ENCODE measurements around the gene UNC5A.

Gene UNC5A

GRCh38 chr5:176810081-176810597 is at the start of gene UNC5A:
TSS of gene UNC5A (plus strand) at chr5:176810559. CDS start at chr5:176810751, 192 bp downstream.
- H3K4me3 ChIP-seq (ENCODE audit: low read depth in 1 of 2, low read length in 2 of 2), result no peak within 1 kb of the TSS
- H4K20me1 ChIP-seq (ENCODE audit: insufficient read depth, low read length), result no peaks in the 10 kb centered on the region; the same call in 1 of the 2 replicates
- TF ChIP-seq EZH2 (IDR thresholded peaks at IDR 0.05; ENCODE audit: borderline replicate concordance, low read depth, low read length, severe bottlenecking) (no peak), CTCF (IDR thresholded peaks at IDR 0.05; ENCODE audit: borderline replicate concordance, extremely low read depth, low read length, poor library complexity, severe bottlenecking) (no peak)
- no peak within 1 kb of the TSS for H3K9ac ChIP-seq (ENCODE audit: low read depth, low read length)
- no peaks in the 10 kb centered on the region for H3K79me2 ChIP-seq (ENCODE audit: insufficient read depth, low read length)
- no peaks in the 10 kb centered on the region for H3K36me3 ChIP-seq (ENCODE audit: insufficient read depth, low read length)
- H3K27ac ChIP-seq (ENCODE audit: low read length), result no peak within 1 kb of the TSS
- no peak within 1 kb of the TSS for H3K4me2 ChIP-seq (ENCODE audit: insufficient read depth, low read length)
- H2AFZ ChIP-seq (ENCODE audit: low read depth, low read length), result no peak within 1 kb of the TSS
- ATAC-seq (ENCODE audit: insufficient read depth, low read depth) (no peak), DNase-seq (no peak)
- H3K4me1 ChIP-seq (ENCODE audit: insufficient read depth, low read length), result no peaks in the 10 kb centered on the region
- no peaks in the 10 kb centered on the region for H3K27me3 ChIP-seq (ENCODE audit: insufficient read depth, low read length, poor library complexity)
- no peaks in the 10 kb centered on the region for H3K9me3 ChIP-seq (ENCODE audit: insufficient read depth, low read length, severe bottlenecking)

- no peak for DNase-seq
- Histone ChIP-seq H4K20me1 (ENCODE audit: insufficient read depth, low read length) (no peaks in the 10 kb centered on the region), H3K27ac (ENCODE audit: low read length) (no peak overlapping the region), H3K27me3 (ENCODE audit: insufficient read depth, low read length, poor library complexity) (no peaks in the 10 kb centered on the region), H3K4me2 (ENCODE audit: insufficient read depth, low read length) (no peak overlapping the region), H3K4me3 (ENCODE audit: low read depth in 1 of 2, low read length in 2 of 2) (no peak overlapping the region), H2AFZ (ENCODE audit: low read depth, low read length) (no peak overlapping the region), H3K9me3 (ENCODE audit: insufficient read depth, low read length, severe bottlenecking) (no peaks in the 10 kb centered on the region), H3K36me3 (ENCODE audit: insufficient read depth, low read length) (no peaks in the 10 kb centered on the region), H3K9ac (ENCODE audit: low read depth, low read length) (no peak overlapping the region), H3K79me2 (ENCODE audit: insufficient read depth, low read length) (no peaks in the 10 kb centered on the region), H3K4me1 (ENCODE audit: insufficient read depth, low read length) (no peaks in the 10 kb centered on the region)
- no peak for ATAC-seq (ENCODE audit: insufficient read depth, low read depth)
- TF ChIP-seq EZH2 (IDR thresholded peaks at IDR 0.05; ENCODE audit: borderline replicate concordance, low read depth, low read length, severe bottlenecking), result no peak
- no peak for TF ChIP-seq CTCF (IDR thresholded peaks at IDR 0.05; ENCODE audit: borderline replicate concordance, extremely low read depth, low read length, poor library complexity, severe bottlenecking)
These were observed 48.6 kb upstream of the UNC5A start for GRCh38 chr5:176761755-176762154.

- no peak for TF ChIP-seq CTCF (IDR thresholded peaks at IDR 0.05; ENCODE audit: borderline replicate concordance, extremely low read depth, low read length, poor library complexity, severe bottlenecking)
- no peak for TF ChIP-seq EZH2 (IDR thresholded peaks at IDR 0.05; ENCODE audit: borderline replicate concordance, low read depth, low read length, severe bottlenecking)
- H3K4me2 ChIP-seq (ENCODE audit: insufficient read depth, low read length), result no peak overlapping the region
- no peaks in the 10 kb centered on the region for H3K9me3 ChIP-seq (ENCODE audit: insufficient read depth, low read length, severe bottlenecking)
- H3K79me2 ChIP-seq (ENCODE audit: insufficient read depth, low read length), result no peaks in the 10 kb centered on the region
- no peak overlapping the region for H2AFZ ChIP-seq (ENCODE audit: low read depth, low read length)
- ATAC-seq (ENCODE audit: insufficient read depth, low read depth) (no peak), DNase-seq (no peak)
- H3K4me3 ChIP-seq (ENCODE audit: low read depth in 1 of 2, low read length in 2 of 2), result no peak overlapping the region
- no peaks in the 10 kb centered on the region for H3K4me1 ChIP-seq (ENCODE audit: insufficient read depth, low read length)
- no peaks in the 10 kb centered on the region for H4K20me1 ChIP-seq (ENCODE audit: insufficient read depth, low read length)
- H3K36me3 ChIP-seq (ENCODE audit: insufficient read depth, low read length), result no peaks in the 10 kb centered on the region
- H3K9ac ChIP-seq (ENCODE audit: low read depth, low read length), result no peak overlapping the region
- no peaks in the 10 kb centered on the region for H3K27me3 ChIP-seq (ENCODE audit: insufficient read depth, low read length, poor library complexity)
- H3K27ac ChIP-seq (ENCODE audit: low read length), result no peak overlapping the region
These were observed 47.9 kb upstream of the UNC5A start for GRCh38 chr5:176762489-176762888.

- no peaks in the 10 kb centered on the region for H3K4me1 ChIP-seq (ENCODE audit: insufficient read depth, low read length)
- no peaks in the 10 kb centered on the region for H3K9me3 ChIP-seq (ENCODE audit: insufficient read depth, low read length, severe bottlenecking)
- H3K27me3 ChIP-seq (ENCODE audit: insufficient read depth, low read length, poor library complexity), result no peaks in the 10 kb centered on the region
- H3K4me3 ChIP-seq (ENCODE audit: low read depth in 1 of 2, low read length in 2 of 2), result no peak overlapping the region
- no peak overlapping the region for H2AFZ ChIP-seq (ENCODE audit: low read depth, low read length)
- DNase-seq, result no peak
- H3K9ac ChIP-seq (ENCODE audit: low read depth, low read length), result no peak overlapping the region
- no peak overlapping the region for H3K27ac ChIP-seq (ENCODE audit: low read length)
- no peaks in the 10 kb centered on the region for H3K36me3 ChIP-seq (ENCODE audit: insufficient read depth, low read length)
- TF ChIP-seq EZH2 (IDR thresholded peaks at IDR 0.05; ENCODE audit: borderline replicate concordance, low read depth, low read length, severe bottlenecking) (no peak), CTCF (IDR thresholded peaks at IDR 0.05; ENCODE audit: borderline replicate concordance, extremely low read depth, low read length, poor library complexity, severe bottlenecking) (no peak)
- ATAC-seq (ENCODE audit: insufficient read depth, low read depth), result no peak
- H3K79me2 ChIP-seq (ENCODE audit: insufficient read depth, low read length), result no peaks in the 10 kb centered on the region
- H3K4me2 ChIP-seq (ENCODE audit: insufficient read depth, low read length), result no peak overlapping the region
- no peaks in the 10 kb centered on the region for H4K20me1 ChIP-seq (ENCODE audit: insufficient read depth, low read length)
These were observed 44.7 kb upstream of the UNC5A start for GRCh38 chr5:176765687-176766086.
